RWPE2 (cell line): ENCODE data around the gene PRKCE.

Experiments
- ATAC-seq: fragments of 200-7000 bp; cut with Tn5 transposase; 3 replicates; pipeline ENCODE4 v1.9.1; 2021; ENCODE audit warnings: low read depth
- DNase-seq: peaks from one replicate; pipeline ENCODE4 v3.0.0-alpha.2; 2020; ENCODE audit warnings: low spot score
- H3K27ac ChIP-seq: fragments of 450-650 bp; 2 replicates; pipeline ENCODE4 v1.5.1; 2017; ENCODE audit warnings: mild to moderate bottlenecking; ENCODE audit not compliant: poor library complexity, severe bottlenecking
- H3K27me3 ChIP-seq: fragments of 250-450 bp; sonication (Bioruptor Pico); 2 replicates; pipeline ENCODE4 v1.5.1; 2021; ENCODE audit warnings: mild to moderate bottlenecking, moderate library complexity; ENCODE audit not compliant: insufficient read depth, poor library complexity, severe bottlenecking
- H3K36me3 ChIP-seq: fragments of 250-450 bp; sonication (Bioruptor Pico); 2 replicates; pipeline ENCODE4 v1.5.1; 2020; ENCODE audit warnings: low read depth, mild to moderate bottlenecking, moderate library complexity
- H3K4me1 ChIP-seq: fragments of 250-450 bp; sonication (Bioruptor Pico); 2 replicates; pipeline ENCODE4 v1.5.1; 2021; ENCODE audit warnings: mild to moderate bottlenecking, moderate library complexity; ENCODE audit not compliant: insufficient read depth, poor library complexity, severe bottlenecking
- H3K4me3 ChIP-seq: fragments of 250-450 bp; sonication (Bioruptor Pico); 2 replicates; pipeline ENCODE4 v1.5.1; 2021; ENCODE audit warnings: mild to moderate bottlenecking, moderate library complexity; ENCODE audit not compliant: severe bottlenecking
- H3K9me3 ChIP-seq: fragments of 250-450 bp; sonication (Bioruptor Pico); 2 replicates; pipeline ENCODE4 v1.5.1; 2021; ENCODE audit warnings: mild to moderate bottlenecking, moderate library complexity; ENCODE audit not compliant: severe bottlenecking
- TF ChIP-seq, protein P1 (sequence below): fragments of 450-650 bp; IDR thresholded peaks from one replicate; pipeline ENCODE4 v1.5.1; 2017; ENCODE audit warnings: mild to moderate bottlenecking, moderate library complexity; ENCODE audit not compliant: poor library complexity, severe bottlenecking

Gene PRKCE

GRCh38 chr2:46020416-46020815, 368.9 kb downstream of the PRKCE start:
- Histone ChIP-seq H3K27ac (no peak overlapping the region), H3K36me3 (no peaks in the 10 kb centered on the region), H3K27me3 (no peaks in the 10 kb centered on the region), H3K4me1 (peaks cover 4% of the 10 kb centered on the region), H3K9me3 (no peaks in the 10 kb centered on the region), H3K4me3 (no peak overlapping the region)
- DNase-seq (no peak), ATAC-seq (no peak)
- TF ChIP-seq, protein P1, sequence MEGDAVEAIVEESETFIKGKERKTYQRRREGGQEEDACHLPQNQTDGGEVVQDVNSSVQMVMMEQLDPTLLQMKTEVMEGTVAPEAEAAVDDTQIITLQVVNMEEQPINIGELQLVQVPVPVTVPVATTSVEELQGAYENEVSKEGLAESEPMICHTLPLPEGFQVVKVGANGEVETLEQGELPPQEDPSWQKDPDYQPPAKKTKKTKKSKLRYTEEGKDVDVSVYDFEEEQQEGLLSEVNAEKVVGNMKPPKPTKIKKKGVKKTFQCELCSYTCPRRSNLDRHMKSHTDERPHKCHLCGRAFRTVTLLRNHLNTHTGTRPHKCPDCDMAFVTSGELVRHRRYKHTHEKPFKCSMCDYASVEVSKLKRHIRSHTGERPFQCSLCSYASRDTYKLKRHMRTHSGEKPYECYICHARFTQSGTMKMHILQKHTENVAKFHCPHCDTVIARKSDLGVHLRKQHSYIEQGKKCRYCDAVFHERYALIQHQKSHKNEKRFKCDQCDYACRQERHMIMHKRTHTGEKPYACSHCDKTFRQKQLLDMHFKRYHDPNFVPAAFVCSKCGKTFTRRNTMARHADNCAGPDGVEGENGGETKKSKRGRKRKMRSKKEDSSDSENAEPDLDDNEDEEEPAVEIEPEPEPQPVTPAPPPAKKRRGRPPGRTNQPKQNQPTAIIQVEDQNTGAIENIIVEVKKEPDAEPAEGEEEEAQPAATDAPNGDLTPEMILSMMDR, result no peak

- Histone ChIP-seq H3K36me3 (no peaks in the 10 kb centered on the region), H3K27ac (no peak overlapping the region), H3K4me1 (no peaks in the 10 kb centered on the region), H3K27me3 (no peaks in the 10 kb centered on the region), H3K9me3 (no peaks in the 10 kb centered on the region), H3K4me3 (no peak overlapping the region)
- ATAC-seq (no peak), DNase-seq (no peak)
- TF ChIP-seq, protein P1, result no peak
Observed at GRCh38 chr2:46023165-46023854, 371.8 kb downstream of the PRKCE start.

GRCh38 chr2:46024146-46024779, 372.8 kb downstream of the PRKCE start:
- H3K27me3 ChIP-seq, result no peaks in the 10 kb centered on the region
- DNase-seq, result no peak
- ATAC-seq, result no peak
- H3K9me3 ChIP-seq, result no peaks in the 10 kb centered on the region
- peaks cover 5% of the 10 kb centered on the region for H3K4me1 ChIP-seq
- H3K4me3 ChIP-seq, result no peak overlapping the region
- TF ChIP-seq, protein P1, result no peak
- no peaks in the 10 kb centered on the region for H3K36me3 ChIP-seq
- H3K27ac ChIP-seq, result no peak overlapping the region

GRCh38 chr2:46025081-46025480, 373.6 kb downstream of the PRKCE start:
- no peak overlapping the region for H3K4me3 ChIP-seq
- H3K27ac ChIP-seq, result no peak overlapping the region
- no peaks in the 10 kb centered on the region for H3K9me3 ChIP-seq
- no peak for DNase-seq
- H3K27me3 ChIP-seq, result no peaks in the 10 kb centered on the region
- TF ChIP-seq, protein P1, result no peak
- no peaks in the 10 kb centered on the region for H3K36me3 ChIP-seq
- no peak for ATAC-seq
- H3K4me1 ChIP-seq, result peaks cover 6% of the 10 kb centered on the region

- Histone ChIP-seq H3K9me3 (no peaks in the 10 kb centered on the region), H3K27me3 (no peaks in the 10 kb centered on the region), H3K4me3 (no peak overlapping the region), H3K4me1 (peaks cover 6% of the 10 kb centered on the region), H3K27ac (no peak overlapping the region), H3K36me3 (no peaks in the 10 kb centered on the region)
- TF ChIP-seq, protein P1, result no peak
- no peak for DNase-seq
- no peak for ATAC-seq
Observed at GRCh38 chr2:46025676-46026075, 374.2 kb downstream of the PRKCE start.
